K562 (cell line): ENCODE measurements around the gene SH3TC1. TPM values are rescaled to one million over a fixed set of nuclear protein-coding genes. Genes with fewer than 3 reads are reported as not detected.

Source experiments
- ATAC-seq: fragments of 200-7000 bp; cut with Tn5 transposase; 3 replicates; pipeline ENCODE4 v1.9.1; 2020; ENCODE audit warnings: moderate library complexity
- BruUV-seq: library from RNA; stranded (reverse); fragments of 400-500 nt; replicated peaks from 2 replicates; lab custom pipeline; 2021; lab: Mats Ljungman, UMichigan
- CTCF ChIA-PET: fragments of 300-600 bp; formaldehyde crosslinking; extraction: SDS; loops from one replicate; lab custom pipeline; 2021; ENCODE audit warnings: low intra/inter-chr PET ratio; lab: Yijun Ruan, JAX
- POLR2A ChIA-PET: fragments of 300-600, 350-650 bp; sonication (Branson Sonifier 250); formaldehyde crosslinking; extraction: SDS; loops from one replicate; lab custom pipeline; 2021; ENCODE audit warnings: antibody characterized with exemption, inconsistent platforms; lab: Yijun Ruan, JAX
- DNase-seq, 4 experiments: peaks; one replicate each; pipeline versions ENCODE4 v3.0.0 to v3.0.0-alpha.2; 2011 to 2018; ENCODE audit warnings: low spot score in 3 of 4, mixed read lengths in 3 of 4; ENCODE audit errors: extremely low read depth in 1 of 4
- FAIRE-seq: peaks from 2 replicates; lab custom pipeline; 2011; peaks lifted over from hg19 to GRCh38; lab: Jason Lieb, UNC
- H2AFZ ChIP-seq: 2 replicates; pipeline ENCODE4 v1.6.0; 2011; ENCODE audit warnings: low read depth, low read length, control low read depth, inconsistent platforms
- H3K27ac ChIP-seq: fragments of 200-600 bp; 3 replicates; pipeline ENCODE4 v1.8.0; 2011; ENCODE audit warnings: low read depth, mild to moderate bottlenecking, control low read depth, inconsistent platforms, low read length, moderate library complexity, mixed read lengths; ENCODE audit errors: extremely low read depth
- H3K27me3 ChIP-seq, 2 experiments: fragments of 300-600 bp in 1 of 2; 2 replicates in 1 of 2; 3 replicates in 1 of 2; pipeline versions ENCODE4 v1.6.0 to v1.8.0; 2011; ENCODE audit warnings: inconsistent platforms in 2 of 2, low read length in 2 of 2, mild to moderate bottlenecking in 1 of 2, mixed read lengths in 1 of 2, moderate library complexity in 1 of 2; ENCODE audit not compliant: control insufficient read depth in 2 of 2, insufficient read depth in 2 of 2
- H3K36me3 ChIP-seq: fragments of 300-600 bp; 3 replicates; pipeline ENCODE4 v1.8.0; 2011; ENCODE audit warnings: mild to moderate bottlenecking, low read length, inconsistent platforms; ENCODE audit not compliant: control insufficient read depth, insufficient read depth
- H3K4me1 ChIP-seq, 2 experiments: fragments of 200-600 bp in 1 of 2; replicated peaks in 1 of 2; 2 replicates in 1 of 2; 3 replicates in 1 of 2; pipeline versions ENCODE4 v1.5.1 to v1.8.0; 2011; ENCODE audit warnings: inconsistent platforms in 2 of 2, low read length in 2 of 2, mild to moderate bottlenecking in 1 of 2, mixed read lengths in 1 of 2, moderate library complexity in 1 of 2; ENCODE audit not compliant: control insufficient read depth in 2 of 2, insufficient read depth in 2 of 2
- H3K4me2 ChIP-seq: 2 replicates; pipeline ENCODE4 v1.6.1; 2011; ENCODE audit warnings: low read length, control low read depth, inconsistent platforms, mixed read lengths; ENCODE audit not compliant: insufficient read depth
- H3K4me3 ChIP-seq: fragments of 200-600 bp; sonication (generic), shearing (Covaris generic); 2 replicates; pipeline ENCODE4 v1.5.1; 2016; ENCODE audit warnings: control low read depth, inconsistent platforms
- H3K79me2 ChIP-seq: fragments of 200-600 bp; 3 replicates; pipeline ENCODE4 v1.8.0; 2011; ENCODE audit warnings: low read length, inconsistent platforms; ENCODE audit not compliant: control insufficient read depth, insufficient read depth
- H3K9ac ChIP-seq, 2 experiments: 2 replicates each; pipeline versions ENCODE4 v1.6.0 to v1.6.1; 2011; ENCODE audit warnings: low read depth in 2 of 2, low read length in 2 of 2, control low read depth in 1 of 2, inconsistent platforms in 1 of 2, mild to moderate bottlenecking in 1 of 2, mixed read lengths in 1 of 2; ENCODE audit not compliant: insufficient read depth in 1 of 2
- H3K9me1 ChIP-seq: one replicate; pipeline ENCODE4 v1.6.0; 2011; ENCODE audit warnings: inconsistent platforms, mild to moderate bottlenecking, low read length, moderate library complexity; ENCODE audit not compliant: control insufficient read depth, insufficient read depth
- H3K9me3 ChIP-seq: replicated peaks from 2 replicates; pipeline ENCODE4 v1.5.1; 2011; ENCODE audit warnings: low read depth, low read length, inconsistent platforms; ENCODE audit not compliant: control insufficient read depth, insufficient read depth
- H4K20me1 ChIP-seq: replicated peaks from 2 replicates; pipeline ENCODE4 v1.6.1; 2011; ENCODE audit warnings: low read length, inconsistent platforms, mixed read lengths; ENCODE audit not compliant: control insufficient read depth, insufficient read depth
- ARHGAP35 ChIP-seq: fragments of 450-650 bp; IDR thresholded peaks from 2 replicates; pipeline ENCODE4 v1.6.1; 2018; ENCODE audit not compliant: partially characterized antibody
- BMI1 ChIP-seq: fragments of 150-350 bp; IDR thresholded peaks from 2 replicates; pipeline ENCODE4 v1.6.1; 2014; ENCODE audit warnings: low read length
- CREB5 ChIP-seq: fragments of 250-450 bp; sonication (Bioruptor Pico); IDR thresholded peaks from 2 replicates; pipeline ENCODE4 v1.5.0; 2020; ENCODE audit warnings: mild to moderate bottlenecking
- ILF3 ChIP-seq: fragments of 450-650 bp; IDR thresholded peaks from 2 replicates; pipeline ENCODE4 v1.6.1; 2018; ENCODE audit warnings: antibody characterized with exemption, mild to moderate bottlenecking, moderate library complexity, borderline replicate concordance
- KDM5B ChIP-seq: fragments of 200-600 bp; sonication (generic); IDR thresholded peaks from 2 replicates; pipeline ENCODE4 v1.6.1; 2012; ENCODE audit warnings: low read depth, mild to moderate bottlenecking, moderate library complexity, low read length, control low read depth, inconsistent platforms; ENCODE audit not compliant: insufficient replicate concordance
- MEF2D ChIP-seq: conservative IDR thresholded peaks from 2 replicates; pipeline ENCODE4 v1.6.1; 2016; ENCODE audit warnings: low read depth, missing genetic modification characterization, missing compliant biosample characterization
- PHB ChIP-seq: fragments of 250-450 bp; sonication (Bioruptor Pico); IDR thresholded peaks from 2 replicates; pipeline ENCODE4 v1.5.0; 2021
- POLR2A ChIP-seq: fragments of 450-650 bp; conservative IDR thresholded peaks from 2 replicates; pipeline ENCODE4 v1.6.1; 2016
- POLR2AphosphoS5 ChIP-seq: IDR thresholded peaks from 2 replicates; pipeline ENCODE4 v1.6.1; 2011; ENCODE audit warnings: mild to moderate bottlenecking, low read depth, low read length, moderate library complexity; ENCODE audit not compliant: control insufficient read depth, insufficient read depth
- RBM22 ChIP-seq: fragments of 200-400 bp; formaldehyde crosslinking; IDR thresholded peaks from 2 replicates; pipeline ENCODE4 v1.6.1; 2018; ENCODE audit warnings: low read length, low read depth; ENCODE audit not compliant: poor library complexity, severe bottlenecking
- SMARCE1 ChIP-seq: fragments of 450-650 bp; IDR thresholded peaks from 2 replicates; pipeline ENCODE4 v1.7.1; 2016; ENCODE audit warnings: mild to moderate bottlenecking
- STAT6 ChIP-seq: sonication (generic); formaldehyde crosslinking; IDR thresholded peaks from 2 replicates; pipeline ENCODE4 v1.8.1; 2023; ENCODE audit warnings: mild to moderate bottlenecking, missing genetic modification reagents
- TBL1XR1 ChIP-seq, 2 experiments: IDR thresholded peaks; 2 replicates each; pipeline ENCODE4 v1.6.1; 2012; ENCODE audit warnings: improper control_type of control experiment in 2 of 2, low read length in 2 of 2, mild to moderate bottlenecking in 1 of 2
- THRAP3 ChIP-seq: fragments of 450-650 bp; IDR thresholded peaks from 2 replicates; pipeline ENCODE4 v1.6.1; 2016; ENCODE audit warnings: mild to moderate bottlenecking, inconsistent platforms, borderline replicate concordance
- ZBTB7A ChIP-seq: IDR thresholded peaks from 2 replicates; pipeline ENCODE4 v1.6.1; 2011; ENCODE audit warnings: low read depth, mild to moderate bottlenecking, low read length, moderate library complexity, borderline replicate concordance; ENCODE audit not compliant: control insufficient read depth
- ZKSCAN8 ChIP-seq: fragments of 200-800 bp; sonication (Bioruptor generic); IDR thresholded peaks from 2 replicates; pipeline ENCODE4 v1.6.1; 2016; ENCODE audit warnings: missing genetic modification characterization, missing compliant biosample characterization
- ZNF444 ChIP-seq: fragments of 250-450 bp; sonication (Bioruptor Pico); IDR thresholded peaks from 2 replicates; pipeline ENCODE4 v1.4.0; 2020; ENCODE audit warnings: mild to moderate bottlenecking, moderate library complexity
- WGBS: fragments of 100-300 bp; shearing (Covaris generic); methylation state at CpG from one replicate; pipeline ENCODE4 v1.1.6; 2016; ENCODE audit warnings: low coverage, mixed read lengths; ENCODE audit not compliant: insufficient coverage; ENCODE audit errors: missing lambda C conversion rate; 5-methylcytosine and 5-hydroxymethylcytosine counted together
- in situ Hi-C: fragments of 300-500 bp; cut with MboI; formaldehyde crosslinking; loops from 4 replicates; pipeline ENCODE4 v1.15.0; 2018; ENCODE audit warnings: inconsistent platforms, mixed read lengths
- intact Hi-C: fragments of 100-400 bp; cut with micrococcal nuclease; formaldehyde crosslinking; loops from 2 replicates; pipeline ENCODE4 v1.14.2; 2022
- polyA plus RNA-seq, 8 experiments: library from polyadenylated mRNA; depleted of rRNA in 4 of 8; stranded (reverse) in 5 of 8; unstranded in 3 of 8; fragments of >200 nt; fragmentation: Nextera tagmentation in 2 of 8; fragmentation: Illumina TruSeq in 1 of 8; extraction: Ambion mirVana in 2 of 8; extraction: Trizol in 1 of 8; gene quantifications; 2 replicates each; pipeline versions ENCODE4 v1.2.1 to v1.2.3, GENCODE V29; 2011 to 2014; ENCODE audit warnings: inconsistent platforms in 1 of 8, missing spikeins in 1 of 8
- total RNA-seq, 7 experiments: library from RNA; depleted of rRNA in 6 of 7; stranded (reverse); fragments of >200 nt in 6 of 7; fragmentation: Illumina TruSeq in 2 of 7; extraction: Trizol in 2 of 7; gene quantifications; 2 replicates each; pipeline versions ENCODE4 v1.2.1 to v1.2.3, GENCODE V29; 2011 to 2021; ENCODE audit warnings: low replicate concordance in 1 of 7

SH3TC1 gene
- total and polyA plus RNA-seq, 9 of the 15 experiments (the other 6 are each of a cell fraction or from before 2014, with no cell fraction given) = 0.04 to 2.1 (median 0.48) TPM; not detected in 1

GRCh38 chr4:8236920-8237195 lies 37.8 kb downstream of the SH3TC1 start:
- FAIRE-seq = no peak
- in situ Hi-C loops (no loop called here), intact Hi-C loops (loop anchor here (5.0 kb wide), 1 partner anchor 60 kb away; no protein-coding TSS in a partner anchor)
- H3K9me1 ChIP-seq = no peaks in the 10 kb centered on the region
- 19% methylated on average over 9 of the region's 9 CpGs for whole genome bisulfite sequencing
- H4K20me1 ChIP-seq = peaks cover 4% of the 10 kb centered on the region; the same call in 1 of the 2 replicates
- H3K79me2 ChIP-seq = no peaks in the 10 kb centered on the region
- ChIA-PET POLR2A (interaction anchor here (0.8 to 2.2 kb wide), 3 partner anchors 10 to 173 kb away, joined by 3 to 5 read pairs (median 3); no protein-coding TSS in a partner anchor), CTCF (interaction anchor here (1.1 kb wide), 1 partner anchor 166 kb away, joined by 4 read pairs; no protein-coding TSS in a partner anchor)
- H3K9me3 ChIP-seq = no peaks in the 10 kb centered on the region
- no peak for ATAC-seq
- no peak overlapping the region for H3K27ac ChIP-seq
- H2AFZ ChIP-seq = no peak overlapping the region
- H3K4me1 ChIP-seq = peaks cover 0 to 17% of the 10 kb centered on the region in 2 experiments; a peak in 2 of 5 replicates
- H3K36me3 ChIP-seq = no peaks in the 10 kb centered on the region
- H3K9ac ChIP-seq = no peak overlapping the region; a peak in 1 of 4 replicates
- no peak overlapping the region for H3K4me2 ChIP-seq
- BruUV-seq = no TSS peak
- TF ChIP-seq ILF3 (no peak), ZNF444 (CRISPR knock-in tag) (no peak), TBL1XR1 (IDR thresholded peaks at IDR 0.05; ENCODE audit: low read length in 2 of 2) (no peak), PHB (CRISPR knock-in tag) (no peak), ARHGAP35 (no peak), POLR2AphosphoS5 (no peak), MEF2D (tag) (no peak), KDM5B (no peak), BMI1 (no peak), CREB5 (CRISPR knock-in tag) (no peak), SMARCE1 (no peak), ZBTB7A (no peak), THRAP3 (no peak), ZKSCAN8 (CRISPR knock-in tag) (no peak), STAT6 (CRISPR knock-in tag) (no peak), POLR2A (no peak), RBM22 (no peak)
- H3K4me3 ChIP-seq = no peak overlapping the region
- peaks cover 0 to 12% of the 10 kb centered on the region in 2 experiments; a peak in 2 of 5 replicates for H3K27me3 ChIP-seq
- no peak for DNase-seq
